KOPT-K1 (cell line): Measurements from ENCODE around the gene ZBTB17.
A peak's percentile ranks its signal among the peaks of the same experiment; 100 is the strongest.
"Not testable (repeated sequence)": the region's sequence is repeated elsewhere in the genome, so short reads cannot be mapped to it uniquely, and the experiment has no call there.

Experiments
- H3K27ac ChIP-seq: fragments of 200-600 bp; sonication (generic); 2 replicates; pipeline ENCODE4 v1.5.1; 2016; ENCODE audit warnings: antibody characterized with exemption, mild to moderate bottlenecking, low read depth, low read length; ENCODE audit not compliant: poor library complexity, severe bottlenecking
- H3K36me3 ChIP-seq: fragments of 200-600 bp; sonication (generic); 2 replicates; pipeline ENCODE4 v1.5.1; 2017; ENCODE audit warnings: antibody characterized with exemption, mild to moderate bottlenecking, low read length, moderate library complexity; ENCODE audit not compliant: insufficient read depth
- H3K9me3 ChIP-seq: fragments of 200-600 bp; sonication (generic); 2 replicates; pipeline ENCODE4 v1.5.1; 2017; ENCODE audit warnings: antibody characterized with exemption, low read length, mild to moderate bottlenecking; ENCODE audit not compliant: insufficient read depth, poor library complexity, severe bottlenecking

The ZBTB17 gene

DNA sequence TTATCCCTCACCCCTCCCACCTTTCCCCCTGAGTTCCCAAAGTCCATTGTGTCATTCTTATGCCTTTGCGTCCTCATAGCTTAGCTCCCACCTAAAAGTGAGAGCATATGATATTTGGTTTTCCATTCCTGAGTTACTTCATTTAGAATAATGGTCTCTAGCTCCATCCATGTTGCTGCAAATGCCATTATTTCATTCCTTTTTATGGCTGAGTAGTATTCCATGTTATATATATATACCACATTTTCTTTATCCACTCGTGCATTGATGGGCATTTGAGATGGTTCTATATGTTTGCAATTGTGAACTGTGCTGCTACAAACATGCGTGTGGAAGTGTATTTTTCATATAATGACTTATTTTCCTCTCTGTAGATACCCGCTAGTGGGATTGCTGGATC lies 2.0 kb upstream of the ZBTB17 start:
- not testable (repeated sequence) for H3K36me3 ChIP-seq, H3K27ac ChIP-seq

DNA sequence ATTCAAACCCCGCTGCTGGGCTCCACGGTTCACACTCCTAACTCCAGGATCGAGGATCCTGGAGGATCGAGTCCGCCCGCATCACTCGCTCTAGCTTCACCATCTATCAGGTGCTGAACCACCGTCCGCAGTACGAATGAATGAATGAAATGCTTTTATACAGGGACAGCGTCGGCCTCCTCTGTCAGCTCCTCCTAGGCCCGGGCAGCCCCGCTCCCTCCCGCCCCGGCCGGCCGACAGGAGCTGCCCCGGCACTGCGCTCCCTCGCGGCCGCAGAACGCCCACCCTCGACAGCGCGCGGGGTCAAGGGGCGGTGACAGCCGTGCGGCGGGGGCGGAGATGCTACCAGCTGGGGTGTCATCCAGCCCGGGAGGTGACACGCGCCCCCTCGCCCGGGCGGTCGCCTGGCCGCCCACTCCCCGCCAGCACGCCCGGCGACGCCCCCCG lies 520 bp downstream of the ZBTB17 start:
- H3K9me3 ChIP-seq = peaks cover 6% of the 10 kb centered on the region
- peaks cover 28% of the 10 kb centered on the region for H3K36me3 ChIP-seq
- peak overlapping the region; percentile 75 for H3K27ac ChIP-seq

More for the DNA sequence above, 2.0 kb upstream of the ZBTB17 start:
- peaks cover 19% of the 10 kb centered on the region for H3K9me3 ChIP-seq

DNA sequence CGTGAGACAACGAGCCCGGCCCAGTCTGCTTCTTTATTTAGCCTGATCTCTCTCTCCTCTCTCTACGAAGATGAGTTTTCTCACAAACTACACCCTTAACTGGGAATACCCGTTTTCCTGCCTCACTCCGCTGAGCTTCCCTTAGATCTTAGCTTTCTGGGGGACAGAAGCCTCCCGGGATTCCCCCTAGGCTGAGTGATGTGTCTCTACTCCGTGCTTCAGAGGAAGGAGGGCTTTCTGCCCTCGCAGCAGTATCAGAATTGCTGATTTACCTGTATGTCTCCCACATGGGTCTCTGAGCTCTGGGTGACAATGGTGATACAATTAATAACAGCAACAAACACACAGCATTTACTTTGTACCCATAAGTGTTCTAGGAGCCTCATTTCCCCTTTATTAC lies 1.0 kb downstream of the ZBTB17 start:
- Histone ChIP-seq H3K27ac (peak overlapping the region; percentile 75), H3K9me3 (peaks cover 6% of the 10 kb centered on the region)

DNA sequence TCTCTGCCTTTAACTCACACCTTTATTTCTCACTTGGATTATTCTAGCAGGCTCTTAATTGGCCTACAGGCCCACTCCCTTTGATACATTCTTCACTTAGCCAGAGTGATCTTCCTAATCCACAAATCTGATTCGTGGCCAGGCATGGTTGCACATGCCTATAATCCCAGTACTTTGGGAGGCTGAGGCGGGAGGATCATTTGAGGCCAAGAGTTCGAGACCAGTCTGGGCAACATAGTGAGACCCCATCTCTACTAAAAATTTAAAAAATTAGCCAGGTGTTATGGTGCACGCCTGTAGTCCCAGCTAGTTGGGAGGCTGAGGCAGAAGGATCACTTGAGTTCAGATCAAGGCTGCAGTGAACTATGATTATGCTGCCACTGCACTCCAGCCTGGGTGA lies 2.1 kb downstream of the ZBTB17 start:
- peaks cover 44% of the 10 kb centered on the region for H3K36me3 ChIP-seq
- peaks cover 6% of the 10 kb centered on the region for H3K9me3 ChIP-seq
- no peak overlapping the region for H3K27ac ChIP-seq

More for the DNA sequence above, 1.0 kb downstream of the ZBTB17 start:
- H3K36me3 ChIP-seq = peaks cover 33% of the 10 kb centered on the region

DNA sequence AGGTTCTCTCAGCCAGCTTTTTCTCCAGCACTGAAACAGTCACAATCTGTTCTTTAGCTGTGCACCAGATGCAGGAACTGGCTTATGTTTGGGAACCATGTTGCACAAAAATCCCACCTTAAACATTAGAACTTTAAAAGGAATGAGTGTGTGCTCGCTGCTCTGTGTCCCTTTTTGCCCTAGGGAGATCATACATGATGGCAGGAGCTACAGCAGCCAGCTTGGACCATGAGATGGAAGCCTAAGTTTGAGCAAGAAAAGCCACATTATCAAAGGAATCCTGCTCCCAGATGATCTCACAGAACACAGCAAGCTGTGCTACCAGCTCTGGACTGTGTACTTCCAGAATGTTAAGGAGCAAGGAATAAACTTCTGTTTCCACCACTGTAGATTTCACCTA lies 3.5 kb downstream of the ZBTB17 start:
- Histone ChIP-seq H3K27ac (no peak overlapping the region), H3K36me3 (peaks cover 56% of the 10 kb centered on the region), H3K9me3 (peaks cover 6% of the 10 kb centered on the region)

DNA sequence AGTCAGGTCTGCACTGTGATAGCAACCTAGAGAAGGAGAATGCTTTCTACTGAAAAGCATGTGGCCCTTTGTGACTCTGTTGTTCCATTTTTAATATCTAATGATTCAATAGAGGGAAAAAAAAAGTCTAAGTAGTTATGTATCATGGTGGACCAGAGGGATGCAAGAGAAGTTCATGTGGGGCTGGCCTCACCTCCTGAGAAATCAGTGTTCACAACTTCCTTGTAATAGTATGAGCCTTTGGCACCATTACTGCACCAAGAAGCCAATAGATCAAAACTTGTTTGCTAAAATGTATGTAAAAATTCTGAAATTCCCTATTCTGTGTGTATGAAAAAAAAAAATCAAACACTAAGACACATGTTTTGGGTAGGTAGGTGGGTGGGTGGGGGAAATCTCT lies 5.0 kb downstream of the ZBTB17 start:
- no peak overlapping the region for H3K27ac ChIP-seq

DNA sequence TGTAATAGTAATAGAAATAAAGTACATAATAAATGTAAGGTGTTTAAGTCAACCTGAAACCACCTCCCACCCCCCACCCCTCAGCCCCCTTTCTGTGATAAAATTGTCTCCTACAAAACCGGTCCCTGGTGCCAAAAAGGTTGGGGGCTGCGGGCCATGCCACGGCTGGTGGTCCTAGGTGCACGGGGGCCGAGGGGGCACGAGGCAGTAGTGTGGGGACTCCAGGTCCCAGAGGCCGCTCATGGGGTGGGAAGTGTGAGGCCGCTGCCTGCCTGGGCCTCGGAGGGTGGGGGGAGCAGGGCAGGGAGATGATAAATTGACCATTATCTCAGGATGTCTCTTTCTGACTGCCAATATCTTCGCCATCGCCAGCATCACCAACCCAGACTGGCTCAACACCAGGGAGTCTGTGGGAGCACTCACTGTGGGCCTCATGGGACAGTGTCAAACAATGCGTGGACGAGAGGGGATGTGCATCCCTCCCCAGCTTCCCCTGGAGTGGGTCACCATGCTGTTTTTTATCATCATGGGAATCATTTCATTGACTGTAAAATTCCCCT lies 6.5 kb downstream of the ZBTB17 start:
- H3K9me3 ChIP-seq = no peaks in the 10 kb centered on the region
- H3K27ac ChIP-seq = no peak overlapping the region
- H3K36me3 ChIP-seq = peaks cover 75% of the 10 kb centered on the region

More for the DNA sequence above, 5.0 kb downstream of the ZBTB17 start:
- H3K9me3 ChIP-seq = no peaks in the 10 kb centered on the region
- H3K36me3 ChIP-seq = peaks cover 69% of the 10 kb centered on the region

DNA sequence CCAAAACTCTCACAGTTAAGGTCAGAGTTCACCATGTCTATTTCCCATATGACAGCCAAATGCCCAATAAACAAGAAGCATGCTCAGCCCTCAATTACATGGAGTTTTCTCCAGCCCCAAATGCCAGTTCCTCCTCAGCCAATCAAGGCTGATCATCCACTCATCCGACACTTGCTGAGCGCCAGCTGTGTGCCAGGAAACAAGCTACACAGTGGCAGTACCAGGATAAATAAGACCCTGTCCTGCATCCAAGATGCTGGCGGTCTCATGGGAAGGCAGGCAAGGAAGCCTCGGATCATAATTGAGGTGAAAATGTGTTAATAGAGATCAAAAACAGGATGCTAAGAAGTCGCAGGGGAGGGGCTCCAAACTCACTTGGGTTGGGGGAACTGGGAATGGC lies 7.7 kb downstream of the ZBTB17 start:
- Histone ChIP-seq H3K27ac (no peak overlapping the region), H3K36me3 (peaks cover 79% of the 10 kb centered on the region)

DNA sequence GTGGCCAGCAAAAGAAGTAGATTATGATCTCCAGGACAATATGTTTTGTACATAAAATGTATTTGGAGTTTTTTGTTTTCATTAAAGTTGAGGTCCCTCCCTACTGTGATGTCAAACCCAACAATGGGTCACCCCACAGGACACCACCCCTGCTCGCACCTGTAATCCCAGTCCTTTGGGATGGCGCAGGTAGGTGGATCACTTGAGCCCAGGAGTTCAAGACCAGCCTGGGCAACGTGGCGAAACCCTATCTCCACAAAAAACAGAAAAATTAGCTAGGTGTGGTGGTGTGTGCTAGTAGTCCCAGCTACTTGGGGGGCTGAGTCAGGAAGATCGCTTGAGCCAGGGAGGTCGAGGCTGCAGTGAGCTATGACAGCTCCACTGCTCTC lies 9.0 kb downstream of the ZBTB17 start:
- peaks cover 67% of the 10 kb centered on the region for H3K36me3 ChIP-seq
- no peak overlapping the region for H3K27ac ChIP-seq
- H3K9me3 ChIP-seq = no peaks in the 10 kb centered on the region

More for the DNA sequence above, 7.7 kb downstream of the ZBTB17 start:
- no peaks in the 10 kb centered on the region for H3K9me3 ChIP-seq

DNA sequence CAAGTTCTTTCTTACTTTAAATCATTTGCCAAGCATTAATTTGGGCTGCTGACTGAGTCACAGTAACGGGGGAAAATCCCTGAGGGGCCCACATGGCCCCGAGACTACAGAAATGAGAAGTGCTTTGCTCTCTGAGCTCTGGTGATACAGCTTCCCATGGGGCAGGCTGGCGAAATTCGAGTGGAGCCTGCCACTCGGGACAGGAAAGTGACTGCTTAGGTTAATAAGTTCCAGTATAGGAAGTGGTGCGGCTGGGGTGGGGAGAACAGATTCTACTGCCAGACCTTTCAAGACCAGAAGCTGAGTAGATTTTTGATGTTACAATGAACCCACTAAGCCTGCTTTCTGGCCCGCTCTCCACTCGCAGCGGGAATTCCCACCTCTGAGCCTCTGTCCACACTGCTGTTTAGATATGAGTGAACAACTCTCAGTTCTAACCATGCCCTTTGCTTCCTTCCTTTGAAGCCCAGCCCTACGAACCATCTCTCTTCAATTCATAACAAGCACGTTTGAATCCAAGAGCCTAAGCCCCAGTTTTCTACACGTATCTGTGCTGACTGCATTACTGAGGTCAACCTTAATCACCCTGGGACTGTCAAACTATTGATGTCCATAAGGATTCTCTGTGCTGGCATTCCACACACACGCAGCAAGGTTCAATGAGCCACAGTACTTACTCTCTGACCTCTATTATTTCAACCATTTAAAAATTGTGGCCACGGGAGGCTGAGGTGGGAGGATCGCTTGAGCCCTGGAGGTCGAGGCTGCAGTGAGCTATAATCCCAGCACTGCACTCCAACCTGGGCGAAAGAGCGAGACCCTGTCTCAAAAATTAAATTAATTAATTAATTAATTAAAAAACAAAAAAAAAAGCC lies 9.6 kb downstream of the ZBTB17 start:
- Histone ChIP-seq H3K36me3 (peaks cover 69% of the 10 kb centered on the region), H3K27ac (no peak overlapping the region)

DNA sequence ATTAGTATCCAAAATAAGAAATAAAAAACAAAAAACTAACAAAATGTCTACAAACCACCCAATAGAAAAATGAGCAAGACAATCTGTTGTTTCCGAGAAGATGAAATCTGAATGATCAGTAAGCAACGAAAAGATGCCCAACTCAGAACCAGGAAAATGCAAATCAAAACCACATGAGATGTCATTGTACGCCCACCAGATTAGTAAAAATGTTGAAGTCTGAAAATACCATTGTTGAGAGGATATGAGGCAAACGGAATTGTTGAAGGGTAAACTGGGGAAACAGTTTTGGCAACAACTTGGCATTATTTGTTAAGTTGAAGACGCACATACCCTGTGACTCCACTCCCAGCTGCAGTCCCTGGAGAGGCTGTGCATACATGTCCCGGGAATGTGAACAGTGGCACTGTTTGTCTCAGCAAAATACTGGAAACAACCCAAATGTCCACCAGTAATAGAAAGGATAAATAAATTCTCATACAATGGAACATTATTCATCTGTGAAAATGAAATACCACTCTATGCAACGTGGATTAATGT lies 10.6 kb downstream of the ZBTB17 start:
- H3K36me3 ChIP-seq = peaks cover 65% of the 10 kb centered on the region
- no peaks in the 10 kb centered on the region for H3K9me3 ChIP-seq
- H3K27ac ChIP-seq = no peak overlapping the region

More for the DNA sequence above, 9.6 kb downstream of the ZBTB17 start:
- H3K9me3 ChIP-seq = no peaks in the 10 kb centered on the region

DNA sequence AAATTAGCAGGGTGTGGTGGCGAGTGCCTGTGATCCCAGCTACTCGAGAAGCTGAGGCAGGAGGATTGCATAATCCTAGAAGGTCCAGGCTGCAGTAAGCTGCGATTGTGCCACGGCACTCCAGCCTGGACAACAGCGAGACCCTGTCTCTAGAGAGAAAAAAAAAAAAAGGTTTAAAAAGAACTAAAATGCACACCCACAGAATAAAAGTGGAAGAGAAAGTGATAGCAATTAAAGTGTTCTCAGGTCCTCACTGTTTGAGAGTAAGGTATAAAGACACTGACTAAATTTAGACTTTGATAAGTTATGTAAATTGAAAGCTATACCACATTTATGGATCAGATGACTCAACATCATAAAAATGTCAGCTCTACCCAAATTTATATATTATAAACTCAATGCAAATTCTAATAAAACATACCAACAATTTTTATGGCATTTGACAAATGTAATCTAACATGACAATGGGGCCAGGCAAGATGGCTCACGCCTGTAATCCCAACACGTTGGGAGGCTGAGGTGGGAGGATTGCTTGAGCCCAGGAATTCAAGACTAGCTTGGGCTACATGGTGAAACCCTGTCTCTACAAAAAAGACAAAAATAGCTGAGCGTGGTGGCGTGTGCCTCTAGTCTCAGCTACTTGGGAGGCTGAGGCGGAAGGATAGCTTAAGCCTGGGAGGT lies 11.8 kb downstream of the ZBTB17 start:
- H3K27ac ChIP-seq = no peak overlapping the region

DNA sequence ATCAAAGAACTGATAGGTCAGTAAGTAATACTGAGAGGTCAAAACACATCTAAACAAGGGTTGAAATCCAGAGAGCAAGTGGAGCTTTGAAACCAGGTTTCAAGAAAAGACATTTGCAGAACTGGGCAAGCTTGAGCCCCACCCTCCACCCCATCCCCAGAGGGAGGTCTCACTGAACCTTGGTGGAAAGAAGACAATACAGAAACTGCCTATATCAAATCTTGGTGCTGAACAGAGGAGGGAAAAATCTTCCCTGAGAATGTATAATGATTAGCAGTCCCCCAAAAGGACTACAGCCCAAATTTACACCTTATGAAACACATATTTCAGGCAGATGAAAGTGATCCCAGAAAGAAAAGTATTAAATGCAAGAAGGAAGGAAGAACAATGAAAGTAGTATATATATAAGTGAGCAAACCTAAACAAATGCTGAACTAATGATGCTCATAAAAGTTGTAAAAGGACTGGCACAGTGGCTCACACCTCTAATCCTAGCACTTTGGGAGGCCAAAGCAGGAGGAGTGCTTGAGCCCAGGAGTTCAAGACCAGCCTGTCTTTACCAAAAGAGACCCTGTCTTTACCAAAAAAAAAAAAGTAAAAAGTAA lies 12.4 kb downstream of the ZBTB17 start:
- Histone ChIP-seq H3K9me3 (no peaks in the 10 kb centered on the region), H3K27ac (no peak overlapping the region), H3K36me3 (peaks cover 51% of the 10 kb centered on the region; the same call in 1 of the 2 replicates)

More for the DNA sequence above, 11.8 kb downstream of the ZBTB17 start:
- Histone ChIP-seq H3K9me3 (no peaks in the 10 kb centered on the region), H3K36me3 (peaks cover 57% of the 10 kb centered on the region; the same call in 1 of the 2 replicates)

DNA sequence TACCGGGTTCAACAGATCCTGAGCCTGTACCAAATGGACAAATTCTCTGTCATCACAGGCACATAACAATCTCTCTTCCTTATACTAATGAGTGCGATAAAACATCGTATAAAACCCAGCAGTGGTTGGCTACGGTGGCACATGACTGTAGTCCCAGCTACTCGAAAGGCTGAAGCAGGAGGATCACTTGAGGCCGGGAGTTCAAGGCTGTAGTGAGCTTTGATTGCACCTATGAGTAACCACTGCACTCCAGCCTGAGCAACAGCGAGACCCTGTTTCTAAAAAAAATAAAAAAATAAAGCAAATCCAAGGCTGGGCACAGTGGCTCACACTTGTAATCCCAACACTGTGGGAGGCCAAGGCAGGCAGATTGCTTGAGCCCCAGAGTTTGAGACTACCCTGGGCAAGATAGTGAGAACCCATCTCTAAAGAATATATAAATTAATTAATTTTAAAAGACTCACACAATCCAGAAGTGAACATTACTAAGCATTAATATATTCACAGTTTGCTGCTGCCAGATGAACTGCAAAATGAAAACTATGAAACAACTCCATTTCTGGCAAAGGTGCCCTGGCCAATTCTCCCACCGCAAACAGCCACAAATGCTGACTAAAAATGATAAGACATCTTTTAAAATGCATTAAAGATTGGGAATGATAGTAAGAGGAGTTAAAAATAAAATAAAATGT lies 13.1 kb downstream of the ZBTB17 start:
- H3K9me3 ChIP-seq = no peaks in the 10 kb centered on the region
- H3K36me3 ChIP-seq = peaks cover 48% of the 10 kb centered on the region; the same call in 1 of the 2 replicates
- H3K27ac ChIP-seq = no peak overlapping the region
